HEK293 (cell line): ENCODE results near the gene LMOD1.

ENCODE experiments used
- ZBTB1 ChIP-seq: fragments of 450-650 bp; formaldehyde crosslinking; IDR thresholded peaks from 2 replicates; pipeline ENCODE4 v1.5.1; 2016; ENCODE audit warnings: missing biosample characterization, missing genetic modification characterization
- ZNF155 ChIP-seq: fragments of 450-650 bp; formaldehyde crosslinking; IDR thresholded peaks from 2 replicates; pipeline ENCODE4 v1.5.1; 2016; ENCODE audit warnings: missing biosample characterization, missing genetic modification characterization
- ZNF175 ChIP-seq: fragments of 450-650 bp; formaldehyde crosslinking; IDR thresholded peaks from 2 replicates; pipeline ENCODE4 v1.5.1; 2016; ENCODE audit warnings: missing biosample characterization, missing genetic modification characterization
- ZNF248 ChIP-seq: fragments of 450-650 bp; formaldehyde crosslinking; IDR thresholded peaks from 2 replicates; pipeline ENCODE4 v1.5.1; 2017; ENCODE audit warnings: missing biosample characterization, missing genetic modification characterization
- ZNF350 ChIP-seq: fragments of 450-650 bp; formaldehyde crosslinking; IDR thresholded peaks from 2 replicates; pipeline ENCODE4 v1.5.0; 2017; ENCODE audit warnings: missing biosample characterization, mild to moderate bottlenecking, missing genetic modification characterization
- TF ChIP-seq, protein P1 (sequence below): fragments of 450-650 bp; formaldehyde crosslinking; IDR thresholded peaks from 2 replicates; pipeline ENCODE4 v1.5.1; 2016; ENCODE audit warnings: missing biosample characterization, missing genetic modification characterization
- TF ChIP-seq, protein P2 (sequence below): fragments of 450-650 bp; formaldehyde crosslinking; conservative IDR thresholded peaks from 2 replicates; pipeline ENCODE4 v1.5.1; 2016; ENCODE audit warnings: low read depth, missing biosample characterization, missing genetic modification characterization
- TF ChIP-seq, protein P3 (sequence below): fragments of 450-650 bp; formaldehyde crosslinking; IDR thresholded peaks from 2 replicates; pipeline ENCODE4 v1.5.1; 2016; ENCODE audit warnings: missing biosample characterization, missing genetic modification characterization

DNA sequence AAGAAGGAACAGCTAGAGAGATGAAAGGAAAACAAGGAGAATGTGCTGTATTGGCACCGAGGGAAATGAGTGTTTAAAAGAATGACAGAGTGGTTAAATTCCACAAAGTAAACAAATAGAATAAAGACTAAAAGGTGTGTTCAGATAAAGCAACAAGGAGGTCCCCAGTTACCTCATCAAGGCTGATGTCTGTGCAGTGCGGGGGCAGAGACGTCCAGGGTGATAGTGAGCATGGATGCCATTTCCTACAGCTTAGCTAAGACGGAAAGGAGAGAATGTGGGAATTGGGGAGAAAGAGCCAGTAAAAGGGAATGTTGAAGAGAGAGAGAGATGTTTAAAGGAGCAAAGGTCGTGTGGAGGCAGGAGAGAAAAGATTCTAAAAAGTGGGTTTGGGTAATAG is 15.5 kb downstream of the LMOD1 start:
- TF ChIP-seq, protein P1, sequence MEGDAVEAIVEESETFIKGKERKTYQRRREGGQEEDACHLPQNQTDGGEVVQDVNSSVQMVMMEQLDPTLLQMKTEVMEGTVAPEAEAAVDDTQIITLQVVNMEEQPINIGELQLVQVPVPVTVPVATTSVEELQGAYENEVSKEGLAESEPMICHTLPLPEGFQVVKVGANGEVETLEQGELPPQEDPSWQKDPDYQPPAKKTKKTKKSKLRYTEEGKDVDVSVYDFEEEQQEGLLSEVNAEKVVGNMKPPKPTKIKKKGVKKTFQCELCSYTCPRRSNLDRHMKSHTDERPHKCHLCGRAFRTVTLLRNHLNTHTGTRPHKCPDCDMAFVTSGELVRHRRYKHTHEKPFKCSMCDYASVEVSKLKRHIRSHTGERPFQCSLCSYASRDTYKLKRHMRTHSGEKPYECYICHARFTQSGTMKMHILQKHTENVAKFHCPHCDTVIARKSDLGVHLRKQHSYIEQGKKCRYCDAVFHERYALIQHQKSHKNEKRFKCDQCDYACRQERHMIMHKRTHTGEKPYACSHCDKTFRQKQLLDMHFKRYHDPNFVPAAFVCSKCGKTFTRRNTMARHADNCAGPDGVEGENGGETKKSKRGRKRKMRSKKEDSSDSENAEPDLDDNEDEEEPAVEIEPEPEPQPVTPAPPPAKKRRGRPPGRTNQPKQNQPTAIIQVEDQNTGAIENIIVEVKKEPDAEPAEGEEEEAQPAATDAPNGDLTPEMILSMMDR: no peak
- TF ChIP-seq ZBTB1 (tag by site-specific recombination): no peak
- TF ChIP-seq ZNF248 (tag by site-specific recombination): no peak
- TF ChIP-seq ZNF155 (tag by site-specific recombination): no peak
- TF ChIP-seq, protein P2, sequence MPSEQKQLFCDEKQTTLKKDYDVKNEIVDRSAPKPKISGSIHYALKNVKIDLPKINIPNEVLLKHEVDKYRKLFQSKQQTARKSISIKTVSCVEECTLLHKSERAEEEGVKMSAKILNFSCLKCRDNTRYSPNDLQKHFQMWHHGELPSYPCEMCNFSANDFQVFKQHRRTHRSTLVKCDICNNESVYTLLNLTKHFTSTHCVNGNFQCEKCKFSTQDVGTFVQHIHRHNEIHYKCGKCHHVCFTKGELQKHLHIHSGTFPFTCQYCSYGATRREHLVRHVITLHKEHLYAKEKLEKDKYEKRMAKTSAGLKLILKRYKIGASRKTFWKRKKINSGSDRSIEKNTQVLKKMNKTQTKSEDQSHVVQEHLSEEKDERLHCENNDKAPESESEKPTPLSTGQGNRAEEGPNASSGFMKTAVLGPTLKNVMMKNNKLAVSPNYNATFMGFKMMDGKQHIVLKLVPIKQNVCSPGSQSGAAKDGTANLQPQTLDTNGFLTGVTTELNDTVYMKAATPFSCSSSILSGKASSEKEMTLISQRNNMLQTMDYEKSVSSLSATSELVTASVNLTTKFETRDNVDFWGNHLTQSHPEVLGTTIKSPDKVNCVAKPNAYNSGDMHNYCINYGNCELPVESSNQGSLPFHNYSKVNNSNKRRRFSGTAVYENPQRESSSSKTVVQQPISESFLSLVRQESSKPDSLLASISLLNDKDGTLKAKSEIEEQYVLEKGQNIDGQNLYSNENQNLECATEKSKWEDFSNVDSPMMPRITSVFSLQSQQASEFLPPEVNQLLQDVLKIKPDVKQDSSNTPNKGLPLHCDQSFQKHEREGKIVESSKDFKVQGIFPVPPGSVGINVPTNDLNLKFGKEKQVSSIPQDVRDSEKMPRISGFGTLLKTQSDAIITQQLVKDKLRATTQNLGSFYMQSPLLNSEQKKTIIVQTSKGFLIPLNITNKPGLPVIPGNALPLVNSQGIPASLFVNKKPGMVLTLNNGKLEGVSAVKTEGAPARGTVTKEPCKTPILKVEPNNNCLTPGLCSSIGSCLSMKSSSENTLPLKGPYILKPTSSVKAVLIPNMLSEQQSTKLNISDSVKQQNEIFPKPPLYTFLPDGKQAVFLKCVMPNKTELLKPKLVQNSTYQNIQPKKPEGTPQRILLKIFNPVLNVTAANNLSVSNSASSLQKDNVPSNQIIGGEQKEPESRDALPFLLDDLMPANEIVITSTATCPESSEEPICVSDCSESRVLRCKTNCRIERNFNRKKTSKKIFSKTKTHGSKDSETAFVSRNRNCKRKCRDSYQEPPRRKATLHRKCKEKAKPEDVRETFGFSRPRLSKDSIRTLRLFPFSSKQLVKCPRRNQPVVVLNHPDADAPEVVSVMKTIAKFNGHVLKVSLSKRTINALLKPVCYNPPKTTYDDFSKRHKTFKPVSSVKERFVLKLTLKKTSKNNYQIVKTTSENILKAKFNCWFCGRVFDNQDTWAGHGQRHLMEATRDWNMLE (tag by site-specific recombination): no peak
- TF ChIP-seq ZNF350 (tag by site-specific recombination): no peak
- TF ChIP-seq, protein P3, sequence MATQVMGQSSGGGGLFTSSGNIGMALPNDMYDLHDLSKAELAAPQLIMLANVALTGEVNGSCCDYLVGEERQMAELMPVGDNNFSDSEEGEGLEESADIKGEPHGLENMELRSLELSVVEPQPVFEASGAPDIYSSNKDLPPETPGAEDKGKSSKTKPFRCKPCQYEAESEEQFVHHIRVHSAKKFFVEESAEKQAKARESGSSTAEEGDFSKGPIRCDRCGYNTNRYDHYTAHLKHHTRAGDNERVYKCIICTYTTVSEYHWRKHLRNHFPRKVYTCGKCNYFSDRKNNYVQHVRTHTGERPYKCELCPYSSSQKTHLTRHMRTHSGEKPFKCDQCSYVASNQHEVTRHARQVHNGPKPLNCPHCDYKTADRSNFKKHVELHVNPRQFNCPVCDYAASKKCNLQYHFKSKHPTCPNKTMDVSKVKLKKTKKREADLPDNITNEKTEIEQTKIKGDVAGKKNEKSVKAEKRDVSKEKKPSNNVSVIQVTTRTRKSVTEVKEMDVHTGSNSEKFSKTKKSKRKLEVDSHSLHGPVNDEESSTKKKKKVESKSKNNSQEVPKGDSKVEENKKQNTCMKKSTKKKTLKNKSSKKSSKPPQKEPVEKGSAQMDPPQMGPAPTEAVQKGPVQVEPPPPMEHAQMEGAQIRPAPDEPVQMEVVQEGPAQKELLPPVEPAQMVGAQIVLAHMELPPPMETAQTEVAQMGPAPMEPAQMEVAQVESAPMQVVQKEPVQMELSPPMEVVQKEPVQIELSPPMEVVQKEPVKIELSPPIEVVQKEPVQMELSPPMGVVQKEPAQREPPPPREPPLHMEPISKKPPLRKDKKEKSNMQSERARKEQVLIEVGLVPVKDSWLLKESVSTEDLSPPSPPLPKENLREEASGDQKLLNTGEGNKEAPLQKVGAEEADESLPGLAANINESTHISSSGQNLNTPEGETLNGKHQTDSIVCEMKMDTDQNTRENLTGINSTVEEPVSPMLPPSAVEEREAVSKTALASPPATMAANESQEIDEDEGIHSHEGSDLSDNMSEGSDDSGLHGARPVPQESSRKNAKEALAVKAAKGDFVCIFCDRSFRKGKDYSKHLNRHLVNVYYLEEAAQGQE (tag by site-specific recombination): no peak
- no peak for TF ChIP-seq ZNF175 (tag by site-specific recombination)
